ENCODE data around the gene PLPP6. TPM values are rescaled to one million over a fixed set of nuclear protein-coding genes. Genes with fewer than 3 reads are reported as not detected.

The PLPP6 gene
- polyA plus RNA-seq, 1 donor (not counting 4 experiments of a cell fraction or from before 2014, with no cell fraction given): 7.7 TPM

DNA sequence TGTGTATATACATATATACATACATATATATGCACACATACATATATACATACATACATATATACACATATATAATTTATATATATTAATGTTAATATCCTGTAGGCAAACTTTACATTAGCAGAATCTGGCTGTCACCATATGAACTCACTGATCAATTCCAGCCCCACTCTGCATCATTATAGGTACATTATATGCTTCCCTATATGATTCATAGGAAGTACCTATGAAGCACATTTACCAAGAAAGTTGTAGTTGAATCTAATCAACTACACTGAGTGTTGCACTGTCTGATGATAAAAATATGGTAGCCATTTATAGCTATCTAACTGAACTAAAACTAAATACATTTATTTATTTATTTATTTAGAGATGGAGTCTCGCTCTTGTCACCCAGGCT lies 9.6 kb downstream of the PLPP6 start:
- Histone ChIP-seq H3K79me2 (ENCODE audit: control insufficient read depth, insufficient read depth, low read length) (no peaks in the 10 kb centered on the region), H3K36me3 (ENCODE audit: control insufficient read depth in 2 of 2, extremely low read depth in 1 of 2, insufficient read depth in 2 of 2, low read length in 2 of 2) (no peaks in the 10 kb centered on the region), H3K9me1 (ENCODE audit: control insufficient read depth, extremely low read depth, insufficient read depth, low read length) (no peaks in the 10 kb centered on the region), H3K4me3 (ENCODE audit: control insufficient read depth in 2 of 3, extremely low read depth in 1 of 3, insufficient read depth in 2 of 3, low read depth in 1 of 3, low read length in 3 of 3) (no peak overlapping the region), H2AFZ (ENCODE audit: control insufficient read depth, low read length) (no peak overlapping the region), H4K20me1 (ENCODE audit: control insufficient read depth, extremely low read depth, insufficient read depth, low read length) (no peaks in the 10 kb centered on the region), H3K9ac (ENCODE audit: control insufficient read depth, extremely low read depth, insufficient read depth, low read length) (no peak overlapping the region), H3K27ac (ENCODE audit: control insufficient read depth, insufficient read depth, low read length) (no peak overlapping the region), H3K27me3 (ENCODE audit: control insufficient read depth, extremely low read depth, insufficient read depth, low read length) (no peaks in the 10 kb centered on the region), H3K4me2 (ENCODE audit: control insufficient read depth, extremely low read depth, insufficient read depth, low read depth, low read length) (no peak overlapping the region), H3K9me3 (ENCODE audit: control insufficient read depth, low read depth, low read length) (no peaks in the 10 kb centered on the region), H3K4me1 (ENCODE audit: control insufficient read depth, extremely low read depth, insufficient read depth, low read length) (no peaks in the 10 kb centered on the region)
- no peak for DNase-seq (ENCODE audit: low read depth, low spot score)
- FAIRE-seq: no peak
- dilution Hi-C loops (cut with MboI; ENCODE audit: extremely low pct_ligation_motif_present, low sequenced_read_pairs): no loop called here
- TF ChIP-seq CTCF (optimal IDR thresholded peaks at IDR 0.05 in 1 of 3, IDR thresholded peaks at IDR 0.05 in 1 of 3, conservative IDR thresholded peaks at IDR 0.05 in 1 of 3; ENCODE audit: extremely low read depth in 1 of 3, insufficient read depth in 2 of 3, low read length in 3 of 3) (no peak), EZH2 (IDR thresholded peaks at IDR 0.05; ENCODE audit: low read length) (no peak)

DNA sequence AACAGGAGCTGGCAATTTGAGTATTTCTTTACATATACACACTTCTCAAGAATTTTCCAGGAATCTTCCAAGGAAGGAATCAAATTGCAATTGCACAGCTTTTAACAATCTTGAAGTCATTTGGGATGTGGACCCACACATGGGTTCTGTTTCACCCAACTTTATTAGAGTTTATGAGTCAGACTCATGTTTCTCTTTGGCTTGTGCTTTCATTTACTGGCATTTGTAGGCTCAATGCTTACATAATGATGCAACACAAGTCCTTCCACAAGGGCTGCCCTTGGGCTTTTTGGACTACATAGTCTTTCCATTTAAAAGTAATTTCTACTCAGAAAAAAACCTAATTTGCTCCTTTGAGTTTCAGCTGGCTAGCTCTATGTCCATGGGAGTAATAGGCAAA lies 12.7 kb downstream of the PLPP6 start:
- dilution Hi-C loops (cut with MboI; ENCODE audit: extremely low pct_ligation_motif_present, low sequenced_read_pairs): no loop called here
- peak overlapping the region; percentile 17 for H3K4me2 ChIP-seq (ENCODE audit: control insufficient read depth, extremely low read depth, insufficient read depth, low read depth, low read length)
- peak; percentile 26 for FAIRE-seq

More for the DNA sequence above, 12.7 kb downstream of the PLPP6 start:
- no peak for TF ChIP-seq EZH2 (IDR thresholded peaks at IDR 0.05; ENCODE audit: low read length)
- no peak for TF ChIP-seq CTCF (optimal IDR thresholded peaks at IDR 0.05 in 1 of 3, IDR thresholded peaks at IDR 0.05 in 1 of 3, conservative IDR thresholded peaks at IDR 0.05 in 1 of 3; ENCODE audit: extremely low read depth in 1 of 3, insufficient read depth in 2 of 3, low read length in 3 of 3)
- DNase-seq (ENCODE audit: low read depth, low spot score): no peak
- Histone ChIP-seq H3K9ac (ENCODE audit: control insufficient read depth, extremely low read depth, insufficient read depth, low read length) (no peak overlapping the region), H3K4me3 (ENCODE audit: control insufficient read depth in 2 of 3, extremely low read depth in 1 of 3, insufficient read depth in 2 of 3, low read depth in 1 of 3, low read length in 3 of 3) (no peak overlapping the region), H4K20me1 (ENCODE audit: control insufficient read depth, extremely low read depth, insufficient read depth, low read length) (no peaks in the 10 kb centered on the region), H3K27ac (ENCODE audit: control insufficient read depth, insufficient read depth, low read length) (no peak overlapping the region), H3K4me1 (ENCODE audit: control insufficient read depth, extremely low read depth, insufficient read depth, low read length) (peaks cover 7% of the 10 kb centered on the region), H3K27me3 (ENCODE audit: control insufficient read depth, extremely low read depth, insufficient read depth, low read length) (no peaks in the 10 kb centered on the region), H3K9me1 (ENCODE audit: control insufficient read depth, extremely low read depth, insufficient read depth, low read length) (no peaks in the 10 kb centered on the region), H3K79me2 (ENCODE audit: control insufficient read depth, insufficient read depth, low read length) (peaks cover 3% of the 10 kb centered on the region), H3K9me3 (ENCODE audit: control insufficient read depth, low read depth, low read length) (no peaks in the 10 kb centered on the region), H2AFZ (ENCODE audit: control insufficient read depth, low read length) (no peak overlapping the region), H3K36me3 (ENCODE audit: control insufficient read depth in 2 of 2, extremely low read depth in 1 of 2, insufficient read depth in 2 of 2, low read length in 2 of 2) (no peaks in the 10 kb centered on the region)

Measured in keratinocyte (primary cell).